Measurements from ENCODE around the gene CLDN14.

DNA sequence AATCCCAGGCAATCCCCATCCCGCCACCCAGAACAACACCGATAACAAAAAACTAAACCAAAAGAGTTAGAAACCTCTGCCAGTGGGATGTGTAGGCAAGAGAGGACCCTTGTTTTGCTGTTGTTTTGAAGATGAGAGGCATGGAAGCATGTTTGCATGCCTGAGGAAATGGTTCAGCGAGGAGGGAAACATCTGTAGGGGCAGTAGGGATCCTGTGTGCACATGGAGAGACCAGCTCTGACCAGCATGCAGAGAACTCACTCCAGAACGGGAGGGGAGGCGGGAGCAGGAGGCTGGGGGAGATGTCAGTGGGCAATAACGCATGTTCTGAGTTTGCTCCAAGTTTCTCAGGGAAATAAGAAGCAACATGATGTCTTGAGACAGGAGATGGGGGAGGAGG, 5.3 kb downstream of the CLDN14 start:
- TF ChIP-seq CTCF (conservative IDR thresholded peaks at IDR 0.05; ENCODE audit: low read depth in 2 of 2) (no peak), POLR2AphosphoS5 (IDR thresholded peaks at IDR 0.05; ENCODE audit: low read depth) (no peak), EZH2 (IDR thresholded peaks at IDR 0.05; ENCODE audit: low read depth, unreplicated experiment) (no peak)
